Measurements from ENCODE around the gene EML6. TPM values are rescaled to one million over a fixed set of nuclear protein-coding genes. Genes with fewer than 3 reads are reported as not detected.

The EML6 gene
- total RNA-seq, 1 experiment from 2014 or later: 1.6 TPM

DNA sequence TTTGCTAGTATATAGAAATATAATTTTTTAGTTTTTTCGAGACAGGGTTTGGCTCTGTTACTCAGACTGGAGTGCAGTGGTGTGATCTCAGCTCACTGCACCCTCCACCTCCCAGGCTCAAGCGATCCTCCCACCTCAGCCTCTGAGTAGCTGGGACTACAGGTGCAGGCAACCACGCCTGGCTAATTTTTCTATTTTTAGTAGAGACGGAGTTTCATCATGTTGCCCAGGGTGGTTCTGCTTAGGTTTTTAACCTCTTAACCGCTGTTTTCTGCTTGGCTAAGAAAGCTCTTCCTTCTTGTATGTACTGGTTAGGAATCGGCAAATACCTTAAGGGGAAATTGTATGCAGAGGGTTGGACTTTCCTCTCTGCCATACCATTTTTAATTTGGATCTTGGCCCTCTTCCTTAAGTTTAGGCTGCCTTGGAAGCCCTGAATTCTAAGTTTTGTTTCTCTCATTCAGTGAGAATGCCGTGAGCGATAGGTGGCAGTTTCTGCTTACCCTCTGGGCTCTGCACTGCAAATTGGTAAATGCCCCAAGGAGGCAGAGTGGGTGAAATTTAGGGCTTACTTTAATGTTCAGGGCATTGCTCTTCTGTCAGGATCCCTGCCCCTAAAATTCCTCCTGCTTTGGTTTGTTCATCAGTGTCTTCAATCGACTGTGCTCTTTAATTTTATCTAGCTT is 32.3 kb downstream of the EML6 start:
- no peak for DNase-seq (ENCODE audit: low read depth)

DNA sequence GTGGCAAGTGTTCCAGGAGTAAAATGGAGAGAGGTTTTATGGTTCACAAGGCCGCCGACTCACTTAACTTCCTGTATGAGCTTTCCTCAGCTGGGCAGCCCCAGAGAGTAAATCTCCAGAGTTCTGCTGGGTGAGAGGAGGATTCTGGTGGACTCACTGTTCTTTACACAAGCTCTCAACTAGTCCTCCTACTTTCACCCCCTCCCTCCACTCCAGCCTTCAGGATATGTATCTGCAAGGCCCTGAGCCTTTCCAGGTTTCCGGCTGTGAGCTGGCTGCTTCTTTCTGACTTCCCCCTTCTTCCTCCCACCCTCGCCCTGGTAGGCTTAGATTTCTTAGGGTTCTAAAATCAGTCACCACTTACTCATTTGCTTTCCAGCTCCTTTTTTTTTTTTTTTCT is 34.0 kb downstream of the EML6 start:
- peak; percentile 32 for DNase-seq (ENCODE audit: low read depth)

DNA sequence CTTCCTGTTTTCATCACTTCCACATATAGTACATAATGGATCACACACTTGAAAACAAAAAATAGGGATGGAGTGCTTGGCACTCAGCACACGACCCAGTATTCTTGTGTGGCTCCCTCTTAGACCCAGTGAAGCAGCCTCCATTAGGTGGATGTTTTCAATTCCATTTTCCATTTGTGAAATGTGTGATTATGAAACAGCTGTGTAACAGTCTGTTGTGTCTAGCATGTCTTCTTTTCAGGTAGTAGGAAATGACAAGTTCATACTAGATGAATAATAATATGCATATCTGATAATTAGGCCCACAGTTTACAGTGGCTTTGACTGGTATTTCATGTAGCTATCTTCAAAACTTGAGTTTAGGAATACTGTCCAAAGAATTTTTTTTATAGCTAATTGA is 35.5 kb downstream of the EML6 start:
- DNase-seq (ENCODE audit: low read depth): no peak

DNA sequence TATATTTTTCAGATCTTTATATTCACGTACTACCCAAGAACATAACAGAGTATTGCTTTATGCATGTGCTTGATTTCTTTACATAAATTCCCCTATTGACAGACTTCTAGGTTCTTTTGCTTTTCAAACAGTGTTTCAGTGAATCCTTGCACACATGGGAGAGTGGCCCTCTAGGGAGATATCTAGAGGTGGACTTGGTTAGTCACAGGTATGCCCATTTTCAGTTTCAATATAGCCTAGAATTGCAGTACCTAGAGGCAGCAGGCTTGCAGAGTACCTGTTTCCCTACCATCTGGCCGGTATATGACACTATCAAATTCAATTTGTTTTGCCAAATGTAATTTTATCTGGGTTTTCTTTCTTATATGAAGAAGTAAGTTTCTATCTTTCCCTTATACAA is 36.8 kb downstream of the EML6 start:
- no peak for DNase-seq (ENCODE audit: low read depth)

GRCh38 chr2:54763636-54764291 is 40.3 kb downstream of the EML6 start:
- DNase-seq (ENCODE audit: low read depth): no peak

DNA sequence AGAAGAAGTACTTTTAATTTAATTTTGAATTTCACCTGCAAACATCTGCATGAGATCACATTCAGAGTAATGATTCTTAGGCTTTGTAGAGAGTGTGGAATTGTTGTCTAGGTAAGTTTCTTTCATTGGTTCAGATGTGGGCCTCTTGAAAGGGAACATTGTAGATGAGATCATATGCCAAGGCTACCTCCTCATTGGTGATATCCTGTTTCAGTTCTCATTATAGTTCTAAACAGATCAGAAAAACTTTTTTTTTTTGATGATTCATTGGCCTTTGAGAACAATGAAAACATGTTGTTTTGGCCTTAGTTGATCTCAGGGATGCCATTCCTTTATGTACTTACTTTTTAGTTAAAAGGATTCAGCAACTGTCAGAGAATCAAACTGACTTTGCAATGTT is 44.5 kb downstream of the EML6 start:
- DNase-seq (ENCODE audit: low read depth): peak; percentile 77

GRCh38 chr2:54768772-54769428 is 45.4 kb downstream of the EML6 start:
- no peak for DNase-seq (ENCODE audit: low read depth)

DNA sequence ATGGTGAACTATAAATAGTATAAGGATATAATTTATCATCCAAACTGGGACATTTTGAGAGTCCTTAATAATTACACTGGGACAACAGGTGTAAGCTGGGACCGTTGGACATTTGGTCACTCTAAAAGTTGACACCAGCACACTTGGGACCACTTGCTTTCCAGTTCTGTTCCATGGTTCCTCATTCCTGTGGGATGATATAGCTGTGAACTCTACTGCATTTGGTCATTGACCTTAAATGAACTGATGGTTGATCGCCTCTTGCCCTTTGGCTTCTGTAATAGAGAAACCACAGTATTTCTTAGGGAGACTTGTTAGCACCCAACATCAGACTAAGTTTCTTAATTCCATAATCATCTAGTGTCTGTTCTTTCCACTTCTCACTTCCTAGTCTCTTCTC is 46.7 kb downstream of the EML6 start:
- no peak for DNase-seq (ENCODE audit: low read depth)

DNA sequence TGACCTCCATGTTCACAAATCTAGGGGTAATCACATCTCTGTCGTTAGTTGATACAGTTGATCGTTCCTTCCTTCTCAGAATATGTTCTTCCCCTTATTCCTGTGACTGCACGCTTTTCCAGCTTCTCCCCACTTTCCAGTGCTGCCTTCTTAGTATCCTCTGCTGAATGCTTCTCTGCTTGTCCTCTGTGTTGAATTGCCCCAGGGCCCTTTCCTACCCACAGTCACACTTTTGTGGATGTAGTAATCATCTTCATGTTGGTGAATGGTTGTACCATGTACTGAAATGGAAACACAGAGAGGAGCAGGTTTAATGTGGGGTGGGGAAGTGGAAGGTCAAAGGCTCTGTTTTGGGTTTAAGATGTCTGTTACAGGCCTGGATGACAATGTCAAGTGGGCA is 47.2 kb downstream of the EML6 start:
- peak; percentile 65 for DNase-seq (ENCODE audit: low read depth)

DNA sequence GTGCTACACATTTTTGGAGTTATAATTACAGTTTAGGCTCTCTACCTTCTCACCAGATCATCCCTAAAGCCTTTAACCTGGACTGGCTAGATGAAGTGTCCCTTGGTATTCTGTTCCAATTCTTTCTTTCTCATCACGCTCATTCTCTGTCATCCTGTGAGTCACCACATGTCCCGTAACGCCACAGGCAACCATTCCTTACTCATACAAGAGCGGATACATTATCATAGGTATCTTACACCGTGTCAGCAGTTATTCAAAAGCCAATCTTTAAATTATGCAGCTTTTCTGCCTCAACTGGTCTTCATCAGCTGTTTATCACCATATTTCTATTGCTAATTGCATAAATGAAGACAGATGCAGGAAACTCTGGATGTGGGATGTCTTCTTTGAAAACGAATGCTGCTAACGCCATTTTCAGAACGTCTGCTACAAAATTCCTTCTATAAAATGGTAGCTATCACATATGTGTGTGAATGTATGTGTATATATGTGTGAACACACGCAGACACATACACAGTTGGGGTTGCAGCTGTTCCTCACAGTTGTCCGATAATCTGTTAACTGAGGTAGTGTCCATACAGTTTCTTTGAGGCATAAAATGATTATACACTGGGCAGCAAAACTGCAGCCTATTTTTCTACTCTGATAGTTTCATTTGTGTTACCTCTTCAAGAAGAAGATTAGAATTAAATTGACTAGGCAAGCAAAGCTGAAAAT is 47.9 kb downstream of the EML6 start:
- peak; percentile 91 for DNase-seq (ENCODE audit: low read depth)

GRCh38 chr2:54772110-54772509 is 48.6 kb downstream of the EML6 start:
- peak; percentile 79 for DNase-seq (ENCODE audit: low read depth)

DNA sequence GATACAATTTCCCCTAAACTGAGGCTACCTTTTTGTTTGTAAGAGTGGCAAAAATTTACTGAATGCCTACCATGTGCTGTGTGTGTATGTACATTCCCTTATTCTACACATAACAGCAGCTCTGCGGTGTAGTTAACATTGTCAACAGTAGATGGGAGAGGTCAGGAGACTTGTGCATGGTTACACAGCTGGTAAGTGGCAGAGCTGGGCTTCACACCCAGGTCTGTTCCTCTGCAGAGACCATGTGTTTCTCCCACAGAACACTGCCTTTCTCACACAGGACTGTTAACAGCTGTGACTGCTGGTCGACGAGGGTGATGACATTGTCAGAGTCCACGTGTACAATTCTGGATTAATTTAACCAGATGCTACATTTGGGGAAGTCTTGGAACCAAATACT is 49.1 kb downstream of the EML6 start:
- DNase-seq (ENCODE audit: low read depth): no peak

GRCh38 chr2:54773233-54773632 is 49.8 kb downstream of the EML6 start:
- DNase-seq (ENCODE audit: low read depth): no peak

- DNase-seq (ENCODE audit: low read depth): no peak
Observed at GRCh38 chr2:54773838-54774237, 50.4 kb downstream of the EML6 start.

GRCh38 chr2:54775710-54776109 is 52.2 kb downstream of the EML6 start:
- no peak for DNase-seq (ENCODE audit: low read depth)

DNA sequence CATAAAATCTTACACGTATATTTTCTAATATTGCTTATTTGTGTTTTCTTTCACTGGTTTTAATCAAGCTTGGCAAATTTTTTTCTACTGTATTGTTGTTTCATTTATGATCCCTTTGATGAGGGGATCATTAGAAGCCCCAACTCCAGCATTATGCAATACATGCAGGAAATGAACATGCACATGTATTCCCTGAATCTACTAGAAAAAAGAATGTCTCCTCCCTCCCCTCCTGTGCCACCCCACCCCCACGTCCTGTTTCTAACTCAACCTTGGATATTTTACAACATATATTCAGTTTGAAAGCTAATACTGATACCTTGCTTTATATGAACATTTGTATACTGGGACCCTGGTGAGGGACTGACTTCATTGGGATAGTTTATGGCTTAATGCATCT is 53.0 kb downstream of the EML6 start:
- no peak for DNase-seq (ENCODE audit: low read depth)

DNA sequence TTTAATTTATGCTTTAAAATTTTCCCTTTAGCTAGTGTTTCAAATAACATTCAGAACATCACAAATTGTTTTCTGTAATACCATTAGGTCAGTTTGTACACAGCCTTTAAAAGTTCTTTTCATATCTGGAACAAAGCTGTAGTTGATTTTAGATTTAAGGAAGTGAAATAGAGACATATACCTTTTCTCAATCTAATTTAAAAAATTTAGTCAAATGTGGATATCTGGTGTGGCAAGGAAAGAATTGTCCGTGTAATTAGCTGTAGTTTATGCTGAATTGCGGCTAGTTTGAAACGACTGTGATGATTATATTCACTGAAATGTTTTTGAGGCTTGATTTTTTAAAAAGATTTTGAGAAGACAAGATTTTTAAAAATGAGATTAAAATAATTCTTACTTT is 59.9 kb downstream of the EML6 start:
- DNase-seq (ENCODE audit: low read depth): no peak

- no peak for DNase-seq (ENCODE audit: low read depth)
Observed at GRCh38 chr2:54787270-54787669, 63.8 kb downstream of the EML6 start.

DNA sequence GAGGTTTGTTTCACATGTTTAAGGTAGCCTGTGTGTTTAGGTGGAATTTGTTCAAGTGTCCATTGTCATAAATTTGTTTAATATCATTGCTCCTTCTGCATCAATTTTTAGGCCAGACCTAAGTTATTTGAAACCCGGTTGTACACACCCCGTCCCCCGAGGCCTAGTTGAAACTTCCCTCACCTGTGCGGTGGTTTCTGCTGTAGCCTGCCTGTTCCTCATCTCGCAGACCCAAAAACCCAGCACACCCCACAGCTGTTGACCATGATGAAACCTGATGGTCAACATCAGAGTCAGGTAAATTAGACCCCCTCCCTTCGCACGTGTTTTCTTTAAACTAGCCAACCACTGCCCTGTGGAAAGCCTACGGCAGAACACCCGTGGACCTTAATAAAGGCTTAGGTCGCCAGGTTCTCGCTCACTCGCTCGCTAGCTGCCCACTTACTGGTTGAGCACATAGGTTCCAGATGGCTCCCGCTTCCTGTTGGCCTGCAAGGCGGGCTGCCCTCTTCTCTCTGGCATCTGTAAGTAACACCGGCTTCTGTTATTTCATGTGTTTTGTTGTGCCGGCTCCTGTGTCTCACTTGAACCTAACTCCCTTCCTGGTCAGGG is 64.4 kb downstream of the EML6 start:
- no peak for DNase-seq (ENCODE audit: low read depth)

DNA sequence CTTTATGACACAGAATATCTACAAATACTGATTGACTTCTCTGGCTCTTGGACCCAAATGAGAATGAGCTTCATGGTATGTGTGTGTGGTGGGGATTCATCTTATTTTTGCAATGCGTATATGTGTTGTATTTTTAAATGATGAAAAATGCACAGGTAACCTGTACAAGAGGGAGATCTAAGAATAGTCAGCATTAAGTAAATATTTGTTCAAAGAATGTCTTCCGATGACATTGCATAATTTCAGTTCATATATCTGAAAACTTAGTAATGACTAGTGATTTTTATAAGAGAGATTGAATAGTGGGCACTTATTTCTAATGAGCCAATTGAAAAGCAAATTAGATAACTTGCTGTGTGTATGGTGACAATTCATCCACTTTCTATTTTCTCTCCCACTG is 66.4 kb downstream of the EML6 start:
- DNase-seq (ENCODE audit: low read depth): no peak

DNA sequence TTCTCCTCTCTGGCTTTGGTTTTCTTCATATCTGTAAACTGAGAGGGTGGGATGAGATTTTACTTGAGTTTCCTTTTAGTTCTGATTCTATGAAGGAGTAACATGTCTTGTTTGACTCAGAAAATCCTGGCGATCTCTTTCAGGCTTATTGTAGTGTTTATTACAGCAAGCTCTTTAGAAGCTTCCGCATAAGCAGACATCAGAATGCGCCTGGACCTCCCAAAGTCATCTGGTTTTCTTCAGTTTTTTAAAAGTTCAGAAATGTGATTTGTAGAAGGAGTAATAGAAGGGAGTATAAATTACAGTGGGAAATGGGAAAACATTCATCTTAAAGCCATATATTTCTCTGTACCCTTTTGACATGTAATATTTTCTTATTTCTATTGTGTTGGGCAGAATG is 68.4 kb downstream of the EML6 start:
- no peak for DNase-seq (ENCODE audit: low read depth)

DNA sequence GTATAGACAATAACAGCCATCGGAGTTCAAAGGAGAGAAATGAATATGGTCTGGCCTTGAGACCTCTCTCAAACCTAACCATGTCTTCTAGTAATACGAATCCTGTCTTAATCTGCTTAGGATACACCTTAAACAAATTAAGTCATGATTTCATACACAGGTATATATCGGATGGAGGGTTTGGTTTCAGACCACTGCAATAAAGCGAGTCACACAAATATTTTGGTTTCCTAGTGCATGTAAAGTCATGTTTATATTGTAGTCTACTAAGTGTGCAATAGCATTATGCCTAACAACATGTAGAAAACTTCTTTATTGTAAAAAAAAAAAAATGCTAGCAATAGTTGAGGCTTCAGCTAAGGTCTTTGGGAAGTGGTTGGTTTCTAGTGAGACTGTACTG is 73.8 kb downstream of the EML6 start:
- no peak for DNase-seq (ENCODE audit: low read depth)
